ENCODE data around the gene KHDRBS1. TPM values are rescaled to one million over a fixed set of nuclear protein-coding genes. Genes with fewer than 3 reads are reported as not detected.

The KHDRBS1 gene
- total and polyA plus RNA-seq, 2 of the 13 experiments (the other 11 are each of a cell fraction or from before 2014, with no cell fraction given): 25.1 to 39.0 TPM

GRCh38 chr1:32072622-32073298, 59.1 kb downstream of the KHDRBS1 start, which contains the start of gene TMEM39B (continued):
- TF ChIP-seq TERF1 (CRISPR knock-in tag; IDR thresholded peaks at IDR 0.05) (no peak), ZBTB14 (CRISPR knock-in tag; IDR thresholded peaks at IDR 0.05) (peak; percentile 99), ZNF18 (CRISPR knock-in tag; IDR thresholded peaks at IDR 0.05; ENCODE audit: insufficient replicate concordance) (peak; percentile 61), NONO (IDR thresholded peaks at IDR 0.05) (no peak), NONO (CRISPR knock-in tag; conservative IDR thresholded peaks at IDR 0.05) (peak; percentile 91), ZNF318 (CRISPR knock-in tag; IDR thresholded peaks at IDR 0.05) (no peak), MTA3 (CRISPR knock-in tag; IDR thresholded peaks at IDR 0.05) (no peak), ZNF513 (CRISPR knock-in tag; conservative IDR thresholded peaks at IDR 0.05) (no peak), FOSL1 (CRISPR knock-in tag; IDR thresholded peaks at IDR 0.05; ENCODE audit: borderline replicate concordance) (no peak), ZFP37 (CRISPR knock-in tag; IDR thresholded peaks at IDR 0.05; ENCODE audit: borderline replicate concordance) (no peak), ZBTB7A (CRISPR knock-in tag; IDR thresholded peaks at IDR 0.05) (0 out of 2 replicates have a peak, but pooled peaks have one; percentile 19), NFE2L1 (CRISPR knock-in tag; IDR thresholded peaks at IDR 0.05; ENCODE audit: borderline replicate concordance) (no peak), RARA (CRISPR knock-in tag; IDR thresholded peaks at IDR 0.05) (no peak)
